K562 (cell line): ENCODE data around the gene ZNF154. TPM values are rescaled to one million over a fixed set of nuclear protein-coding genes. Genes with fewer than 3 reads are reported as not detected.
A peak's percentile ranks its signal among the peaks of the same experiment; 100 is the strongest.

ENCODE experiments used
- ATAC-seq: fragments of 200-7000 bp; cut with Tn5 transposase; 3 replicates; pipeline ENCODE4 v1.9.1; 2020; ENCODE audit warnings: moderate library complexity
- BruUV-seq: library from RNA; stranded (reverse); fragments of 400-500 nt; replicated peaks from 2 replicates; lab custom pipeline; 2021; lab: Mats Ljungman, UMichigan
- CTCF ChIA-PET: fragments of 300-600 bp; formaldehyde crosslinking; extraction: SDS; loops from one replicate; lab custom pipeline; 2021; ENCODE audit warnings: low intra/inter-chr PET ratio; lab: Yijun Ruan, JAX
- POLR2A ChIA-PET: fragments of 300-600, 350-650 bp; sonication (Branson Sonifier 250); formaldehyde crosslinking; extraction: SDS; loops from one replicate; lab custom pipeline; 2021; ENCODE audit warnings: antibody characterized with exemption, inconsistent platforms; lab: Yijun Ruan, JAX
- DNase-seq, 4 experiments: peaks; one replicate each; pipeline versions ENCODE4 v3.0.0 to v3.0.0-alpha.2; 2011 to 2018; ENCODE audit warnings: low spot score in 3 of 4, mixed read lengths in 3 of 4; ENCODE audit errors: extremely low read depth in 1 of 4
- FAIRE-seq: peaks from 2 replicates; lab custom pipeline; 2011; peaks lifted over from hg19 to GRCh38; lab: Jason Lieb, UNC
- H2AFZ ChIP-seq: 2 replicates; pipeline ENCODE4 v1.6.0; 2011; ENCODE audit warnings: low read depth, low read length, control low read depth, inconsistent platforms
- H3K27ac ChIP-seq: fragments of 200-600 bp; 3 replicates; pipeline ENCODE4 v1.8.0; 2011; ENCODE audit warnings: low read depth, mild to moderate bottlenecking, control low read depth, inconsistent platforms, low read length, moderate library complexity, mixed read lengths; ENCODE audit errors: extremely low read depth
- H3K27me3 ChIP-seq, 2 experiments: fragments of 300-600 bp in 1 of 2; 2 replicates in 1 of 2; 3 replicates in 1 of 2; pipeline versions ENCODE4 v1.6.0 to v1.8.0; 2011; ENCODE audit warnings: inconsistent platforms in 2 of 2, low read length in 2 of 2, mild to moderate bottlenecking in 1 of 2, mixed read lengths in 1 of 2, moderate library complexity in 1 of 2; ENCODE audit not compliant: control insufficient read depth in 2 of 2, insufficient read depth in 2 of 2
- H3K36me3 ChIP-seq: fragments of 300-600 bp; 3 replicates; pipeline ENCODE4 v1.8.0; 2011; ENCODE audit warnings: mild to moderate bottlenecking, low read length, inconsistent platforms; ENCODE audit not compliant: control insufficient read depth, insufficient read depth
- H3K4me1 ChIP-seq, 2 experiments: fragments of 200-600 bp in 1 of 2; replicated peaks in 1 of 2; 2 replicates in 1 of 2; 3 replicates in 1 of 2; pipeline versions ENCODE4 v1.5.1 to v1.8.0; 2011; ENCODE audit warnings: inconsistent platforms in 2 of 2, low read length in 2 of 2, mild to moderate bottlenecking in 1 of 2, mixed read lengths in 1 of 2, moderate library complexity in 1 of 2; ENCODE audit not compliant: control insufficient read depth in 2 of 2, insufficient read depth in 2 of 2
- H3K4me2 ChIP-seq: 2 replicates; pipeline ENCODE4 v1.6.1; 2011; ENCODE audit warnings: low read length, control low read depth, inconsistent platforms, mixed read lengths; ENCODE audit not compliant: insufficient read depth
- H3K4me3 ChIP-seq: fragments of 200-600 bp; sonication (generic), shearing (Covaris generic); 2 replicates; pipeline ENCODE4 v1.5.1; 2016; ENCODE audit warnings: control low read depth, inconsistent platforms
- H3K79me2 ChIP-seq: fragments of 200-600 bp; 3 replicates; pipeline ENCODE4 v1.8.0; 2011; ENCODE audit warnings: low read length, inconsistent platforms; ENCODE audit not compliant: control insufficient read depth, insufficient read depth
- H3K9ac ChIP-seq, 2 experiments: 2 replicates each; pipeline versions ENCODE4 v1.6.0 to v1.6.1; 2011; ENCODE audit warnings: low read depth in 2 of 2, low read length in 2 of 2, control low read depth in 1 of 2, inconsistent platforms in 1 of 2, mild to moderate bottlenecking in 1 of 2, mixed read lengths in 1 of 2; ENCODE audit not compliant: insufficient read depth in 1 of 2
- H3K9me1 ChIP-seq: one replicate; pipeline ENCODE4 v1.6.0; 2011; ENCODE audit warnings: inconsistent platforms, mild to moderate bottlenecking, low read length, moderate library complexity; ENCODE audit not compliant: control insufficient read depth, insufficient read depth
- H3K9me3 ChIP-seq: replicated peaks from 2 replicates; pipeline ENCODE4 v1.5.1; 2011; ENCODE audit warnings: low read depth, low read length, inconsistent platforms; ENCODE audit not compliant: control insufficient read depth, insufficient read depth
- H4K20me1 ChIP-seq: replicated peaks from 2 replicates; pipeline ENCODE4 v1.6.1; 2011; ENCODE audit warnings: low read length, inconsistent platforms, mixed read lengths; ENCODE audit not compliant: control insufficient read depth, insufficient read depth
- CXXC5 ChIP-seq: fragments of 250-450 bp; sonication (Bioruptor Pico); IDR thresholded peaks from 2 replicates; pipeline ENCODE4 v1.8.0; 2022; ENCODE audit warnings: inconsistent platforms, mild to moderate bottlenecking, moderate library complexity
- FOXK2 ChIP-seq, 2 experiments: fragments of 450-650 bp; IDR thresholded peaks in 1 of 2; conservative IDR thresholded peaks in 1 of 2; 2 replicates each; pipeline ENCODE4 v1.6.1; 2016; ENCODE audit warnings: low read depth in 2 of 2, mild to moderate bottlenecking in 1 of 2
- HDAC1 ChIP-seq, 2 experiments: fragments of 450-650 bp; IDR thresholded peaks; 2 replicates each; pipeline ENCODE4 v1.6.1; 2016 to 2017; ENCODE audit warnings: inconsistent platforms in 1 of 2, mild to moderate bottlenecking in 1 of 2, moderate library complexity in 1 of 2
- MYNN ChIP-seq, 2 experiments: sonication (generic); formaldehyde crosslinking in 1 of 2; IDR thresholded peaks; 2 replicates each; pipeline versions ENCODE4 v1.5.0 to v1.6.1; 2016 to 2020; ENCODE audit warnings: antibody characterized with exemption in 1 of 2, missing genetic modification reagents in 1 of 2
- WGBS: fragments of 100-300 bp; shearing (Covaris generic); methylation state at CpG from one replicate; pipeline ENCODE4 v1.1.6; 2016; ENCODE audit warnings: low coverage, mixed read lengths; ENCODE audit not compliant: insufficient coverage; ENCODE audit errors: missing lambda C conversion rate; 5-methylcytosine and 5-hydroxymethylcytosine counted together
- in situ Hi-C: fragments of 300-500 bp; cut with MboI; formaldehyde crosslinking; loops from 4 replicates; pipeline ENCODE4 v1.15.0; 2018; ENCODE audit warnings: inconsistent platforms, mixed read lengths
- intact Hi-C: fragments of 100-400 bp; cut with micrococcal nuclease; formaldehyde crosslinking; loops from 2 replicates; pipeline ENCODE4 v1.14.2; 2022
- polyA plus RNA-seq, 8 experiments: library from polyadenylated mRNA; depleted of rRNA in 4 of 8; stranded (reverse) in 5 of 8; unstranded in 3 of 8; fragments of >200 nt; fragmentation: Nextera tagmentation in 2 of 8; fragmentation: Illumina TruSeq in 1 of 8; extraction: Ambion mirVana in 2 of 8; extraction: Trizol in 1 of 8; gene quantifications; 2 replicates each; pipeline versions ENCODE4 v1.2.1 to v1.2.3, GENCODE V29; 2011 to 2014; ENCODE audit warnings: inconsistent platforms in 1 of 8, missing spikeins in 1 of 8
- total RNA-seq, 7 experiments: library from RNA; depleted of rRNA in 6 of 7; stranded (reverse); fragments of >200 nt in 6 of 7; fragmentation: Illumina TruSeq in 2 of 7; extraction: Trizol in 2 of 7; gene quantifications; 2 replicates each; pipeline versions ENCODE4 v1.2.1 to v1.2.3, GENCODE V29; 2011 to 2021; ENCODE audit warnings: low replicate concordance in 1 of 7
- TF ChIP-seq, protein P1 (sequence below): fragments of 450-650 bp; IDR thresholded peaks from 2 replicates; pipeline ENCODE4 v1.6.1; 2016; ENCODE audit warnings: mild to moderate bottlenecking, moderate library complexity
- TF ChIP-seq, protein P2 (sequence below): fragments of 450-650 bp; formaldehyde crosslinking; conservative IDR thresholded peaks from 2 replicates; pipeline ENCODE4 v1.4.0; 2022; ENCODE audit warnings: mild to moderate bottlenecking, missing genetic modification characterization
- TF ChIP-seq, protein P3 (sequence below): sonication (generic); formaldehyde crosslinking; IDR thresholded peaks from 2 replicates; pipeline ENCODE4 v1.8.1; 2023; ENCODE audit warnings: mild to moderate bottlenecking, missing genetic modification reagents, moderate library complexity

ZNF154 gene
- total and polyA plus RNA-seq, 9 of the 15 experiments (the other 6 are each of a cell fraction or from before 2014, with no cell fraction given), result 0.06 to 0.11 (median 0.07) TPM; not detected in 6

DNA sequence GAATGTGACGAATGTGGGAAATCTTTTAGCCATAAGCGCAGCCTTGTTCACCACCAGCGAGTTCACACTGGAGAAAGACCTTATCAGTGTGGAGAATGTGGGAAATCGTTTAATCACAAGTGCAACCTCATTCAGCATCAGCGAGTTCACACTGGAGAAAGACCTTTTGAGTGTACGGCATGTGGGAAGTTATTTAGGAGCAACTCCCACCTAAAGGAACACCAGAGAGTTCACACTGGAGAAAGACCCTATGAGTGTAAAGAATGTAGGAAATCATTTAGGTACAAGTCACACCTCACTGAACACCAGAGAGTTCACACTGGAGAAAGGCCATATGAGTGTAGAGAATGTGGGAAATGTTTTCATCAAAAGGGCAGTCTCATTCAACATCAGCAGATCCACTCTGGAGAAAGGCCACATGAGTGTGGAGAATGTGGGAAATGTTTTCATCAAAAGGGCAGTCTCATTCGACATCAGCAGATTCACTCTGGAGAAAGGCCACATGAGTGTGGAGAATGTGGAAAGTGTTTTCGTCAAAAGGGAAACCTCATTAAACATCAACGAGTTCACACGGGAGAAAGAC is 45.2 kb upstream of the ZNF154 start:
- WGBS, result 89% methylated on average over 10 of the region's 10 CpGs
- Histone ChIP-seq H3K36me3 (peaks cover 77% of the 10 kb centered on the region), H2AFZ (no peak overlapping the region), H3K4me1 (no peaks in the 10 kb centered on the region), H3K9me1 (no peaks in the 10 kb centered on the region), H3K79me2 (peaks cover 7% of the 10 kb centered on the region; the same call in 2 of the 3 replicates), H3K27ac (no peak overlapping the region), H3K4me2 (no peak overlapping the region), H3K27me3 (no peaks in the 10 kb centered on the region; a peak in 1 of 5 replicates), H4K20me1 (no peaks in the 10 kb centered on the region), H3K9ac (no peak overlapping the region), H3K9me3 (peaks cover 35% of the 10 kb centered on the region), H3K4me3 (no peak overlapping the region)
- FAIRE-seq (peak; percentile 6), DNase-seq (no peak), ATAC-seq (no peak)
- intact Hi-C loops (no loop called here), in situ Hi-C loops (no loop called here)
- ChIA-PET CTCF (no interaction called here), POLR2A (no interaction called here)
- BruUV-seq, result no TSS peak
- TF ChIP-seq, protein P1, sequence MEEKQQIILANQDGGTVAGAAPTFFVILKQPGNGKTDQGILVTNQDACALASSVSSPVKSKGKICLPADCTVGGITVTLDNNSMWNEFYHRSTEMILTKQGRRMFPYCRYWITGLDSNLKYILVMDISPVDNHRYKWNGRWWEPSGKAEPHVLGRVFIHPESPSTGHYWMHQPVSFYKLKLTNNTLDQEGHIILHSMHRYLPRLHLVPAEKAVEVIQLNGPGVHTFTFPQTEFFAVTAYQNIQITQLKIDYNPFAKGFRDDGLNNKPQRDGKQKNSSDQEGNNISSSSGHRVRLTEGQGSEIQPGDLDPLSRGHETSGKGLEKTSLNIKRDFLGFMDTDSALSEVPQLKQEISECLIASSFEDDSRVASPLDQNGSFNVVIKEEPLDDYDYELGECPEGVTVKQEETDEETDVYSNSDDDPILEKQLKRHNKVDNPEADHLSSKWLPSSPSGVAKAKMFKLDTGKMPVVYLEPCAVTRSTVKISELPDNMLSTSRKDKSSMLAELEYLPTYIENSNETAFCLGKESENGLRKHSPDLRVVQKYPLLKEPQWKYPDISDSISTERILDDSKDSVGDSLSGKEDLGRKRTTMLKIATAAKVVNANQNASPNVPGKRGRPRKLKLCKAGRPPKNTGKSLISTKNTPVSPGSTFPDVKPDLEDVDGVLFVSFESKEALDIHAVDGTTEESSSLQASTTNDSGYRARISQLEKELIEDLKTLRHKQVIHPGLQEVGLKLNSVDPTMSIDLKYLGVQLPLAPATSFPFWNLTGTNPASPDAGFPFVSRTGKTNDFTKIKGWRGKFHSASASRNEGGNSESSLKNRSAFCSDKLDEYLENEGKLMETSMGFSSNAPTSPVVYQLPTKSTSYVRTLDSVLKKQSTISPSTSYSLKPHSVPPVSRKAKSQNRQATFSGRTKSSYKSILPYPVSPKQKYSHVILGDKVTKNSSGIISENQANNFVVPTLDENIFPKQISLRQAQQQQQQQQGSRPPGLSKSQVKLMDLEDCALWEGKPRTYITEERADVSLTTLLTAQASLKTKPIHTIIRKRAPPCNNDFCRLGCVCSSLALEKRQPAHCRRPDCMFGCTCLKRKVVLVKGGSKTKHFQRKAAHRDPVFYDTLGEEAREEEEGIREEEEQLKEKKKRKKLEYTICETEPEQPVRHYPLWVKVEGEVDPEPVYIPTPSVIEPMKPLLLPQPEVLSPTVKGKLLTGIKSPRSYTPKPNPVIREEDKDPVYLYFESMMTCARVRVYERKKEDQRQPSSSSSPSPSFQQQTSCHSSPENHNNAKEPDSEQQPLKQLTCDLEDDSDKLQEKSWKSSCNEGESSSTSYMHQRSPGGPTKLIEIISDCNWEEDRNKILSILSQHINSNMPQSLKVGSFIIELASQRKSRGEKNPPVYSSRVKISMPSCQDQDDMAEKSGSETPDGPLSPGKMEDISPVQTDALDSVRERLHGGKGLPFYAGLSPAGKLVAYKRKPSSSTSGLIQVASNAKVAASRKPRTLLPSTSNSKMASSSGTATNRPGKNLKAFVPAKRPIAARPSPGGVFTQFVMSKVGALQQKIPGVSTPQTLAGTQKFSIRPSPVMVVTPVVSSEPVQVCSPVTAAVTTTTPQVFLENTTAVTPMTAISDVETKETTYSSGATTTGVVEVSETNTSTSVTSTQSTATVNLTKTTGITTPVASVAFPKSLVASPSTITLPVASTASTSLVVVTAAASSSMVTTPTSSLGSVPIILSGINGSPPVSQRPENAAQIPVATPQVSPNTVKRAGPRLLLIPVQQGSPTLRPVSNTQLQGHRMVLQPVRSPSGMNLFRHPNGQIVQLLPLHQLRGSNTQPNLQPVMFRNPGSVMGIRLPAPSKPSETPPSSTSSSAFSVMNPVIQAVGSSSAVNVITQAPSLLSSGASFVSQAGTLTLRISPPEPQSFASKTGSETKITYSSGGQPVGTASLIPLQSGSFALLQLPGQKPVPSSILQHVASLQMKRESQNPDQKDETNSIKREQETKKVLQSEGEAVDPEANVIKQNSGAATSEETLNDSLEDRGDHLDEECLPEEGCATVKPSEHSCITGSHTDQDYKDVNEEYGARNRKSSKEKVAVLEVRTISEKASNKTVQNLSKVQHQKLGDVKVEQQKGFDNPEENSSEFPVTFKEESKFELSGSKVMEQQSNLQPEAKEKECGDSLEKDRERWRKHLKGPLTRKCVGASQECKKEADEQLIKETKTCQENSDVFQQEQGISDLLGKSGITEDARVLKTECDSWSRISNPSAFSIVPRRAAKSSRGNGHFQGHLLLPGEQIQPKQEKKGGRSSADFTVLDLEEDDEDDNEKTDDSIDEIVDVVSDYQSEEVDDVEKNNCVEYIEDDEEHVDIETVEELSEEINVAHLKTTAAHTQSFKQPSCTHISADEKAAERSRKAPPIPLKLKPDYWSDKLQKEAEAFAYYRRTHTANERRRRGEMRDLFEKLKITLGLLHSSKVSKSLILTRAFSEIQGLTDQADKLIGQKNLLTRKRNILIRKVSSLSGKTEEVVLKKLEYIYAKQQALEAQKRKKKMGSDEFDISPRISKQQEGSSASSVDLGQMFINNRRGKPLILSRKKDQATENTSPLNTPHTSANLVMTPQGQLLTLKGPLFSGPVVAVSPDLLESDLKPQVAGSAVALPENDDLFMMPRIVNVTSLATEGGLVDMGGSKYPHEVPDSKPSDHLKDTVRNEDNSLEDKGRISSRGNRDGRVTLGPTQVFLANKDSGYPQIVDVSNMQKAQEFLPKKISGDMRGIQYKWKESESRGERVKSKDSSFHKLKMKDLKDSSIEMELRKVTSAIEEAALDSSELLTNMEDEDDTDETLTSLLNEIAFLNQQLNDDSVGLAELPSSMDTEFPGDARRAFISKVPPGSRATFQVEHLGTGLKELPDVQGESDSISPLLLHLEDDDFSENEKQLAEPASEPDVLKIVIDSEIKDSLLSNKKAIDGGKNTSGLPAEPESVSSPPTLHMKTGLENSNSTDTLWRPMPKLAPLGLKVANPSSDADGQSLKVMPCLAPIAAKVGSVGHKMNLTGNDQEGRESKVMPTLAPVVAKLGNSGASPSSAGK, result peak; percentile 40; the same call in 1 of the 2 replicates
- TF ChIP-seq, protein P2, sequence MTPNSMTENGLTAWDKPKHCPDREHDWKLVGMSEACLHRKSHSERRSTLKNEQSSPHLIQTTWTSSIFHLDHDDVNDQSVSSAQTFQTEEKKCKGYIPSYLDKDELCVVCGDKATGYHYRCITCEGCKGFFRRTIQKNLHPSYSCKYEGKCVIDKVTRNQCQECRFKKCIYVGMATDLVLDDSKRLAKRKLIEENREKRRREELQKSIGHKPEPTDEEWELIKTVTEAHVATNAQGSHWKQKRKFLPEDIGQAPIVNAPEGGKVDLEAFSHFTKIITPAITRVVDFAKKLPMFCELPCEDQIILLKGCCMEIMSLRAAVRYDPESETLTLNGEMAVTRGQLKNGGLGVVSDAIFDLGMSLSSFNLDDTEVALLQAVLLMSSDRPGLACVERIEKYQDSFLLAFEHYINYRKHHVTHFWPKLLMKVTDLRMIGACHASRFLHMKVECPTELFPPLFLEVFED (CRISPR knock-in tag), result no peak
- no peak for TF ChIP-seq FOXK2 (conservative IDR thresholded peaks at IDR 0.05 in 1 of 2, IDR thresholded peaks at IDR 0.05 in 1 of 2; ENCODE audit: low read depth in 2 of 2)
- no peak for TF ChIP-seq MYNN (IDR thresholded peaks at IDR 0.05)
- no peak for TF ChIP-seq MYNN (CRISPR knock-in tag; IDR thresholded peaks at IDR 0.05)
- TF ChIP-seq, protein P3, sequence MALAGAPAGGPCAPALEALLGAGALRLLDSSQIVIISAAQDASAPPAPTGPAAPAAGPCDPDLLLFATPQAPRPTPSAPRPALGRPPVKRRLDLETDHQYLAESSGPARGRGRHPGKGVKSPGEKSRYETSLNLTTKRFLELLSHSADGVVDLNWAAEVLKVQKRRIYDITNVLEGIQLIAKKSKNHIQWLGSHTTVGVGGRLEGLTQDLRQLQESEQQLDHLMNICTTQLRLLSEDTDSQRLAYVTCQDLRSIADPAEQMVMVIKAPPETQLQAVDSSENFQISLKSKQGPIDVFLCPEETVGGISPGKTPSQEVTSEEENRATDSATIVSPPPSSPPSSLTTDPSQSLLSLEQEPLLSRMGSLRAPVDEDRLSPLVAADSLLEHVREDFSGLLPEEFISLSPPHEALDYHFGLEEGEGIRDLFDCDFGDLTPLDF (CRISPR knock-in tag), result no peak
- TF ChIP-seq HDAC1 (IDR thresholded peaks at IDR 0.05), result no peak
- no peak for TF ChIP-seq CXXC5 (CRISPR knock-in tag)
